Tibial artery (tissue), 4 donors: ENCODE measurements around the gene H19.

Experiments
- DNase-seq, 2 donors: peaks; one replicate each; pipeline ENCODE4 v3.0.0-alpha.2; 2019
- H3K27ac ChIP-seq, 2 donors: fragments of 200-600 bp; sonication (generic) in 1 of 2; 1 replicate in 1 of 2; 2 replicates in 1 of 2; pipeline ENCODE4 v1.5.1; 2018 to 2019; ENCODE audit warnings: mild to moderate bottlenecking in 1 of 2
- H3K27me3 ChIP-seq, 2 donors: fragments of 200-600 bp; sonication (generic) in 1 of 2; one replicate each; pipeline versions ENCODE4 v1.5.1 to v1.6.0; 2016 to 2019
- H3K36me3 ChIP-seq, 3 donors: fragments of 200-600 bp; sonication (generic) in 2 of 3; one replicate each; pipeline ENCODE4 v1.5.1; 2016 to 2019; ENCODE audit warnings: mild to moderate bottlenecking in 2 of 3
- H3K4me1 ChIP-seq, 4 donors: fragments of 200-600 bp; sonication (generic) in 2 of 4; 1 replicate in 3 of 4; 2 replicates in 1 of 4; pipeline ENCODE4 v1.5.1; 2016 to 2019
- H3K4me3 ChIP-seq, 2 donors: fragments of 200-600 bp; sonication (generic) in 1 of 2; 1 replicate in 1 of 2; 2 replicates in 1 of 2; pipeline ENCODE4 v1.5.1; 2018 to 2019; ENCODE audit warnings: mild to moderate bottlenecking in 2 of 2
- H3K9me3 ChIP-seq, 3 donors: fragments of 200-600 bp; sonication (generic) in 1 of 3; one replicate each; pipeline ENCODE4 v1.5.1; 2016 to 2019
- intact Hi-C: fragments of 100-400 bp; cut with DNase I; formaldehyde crosslinking; loops from one replicate; pipeline ENCODE4 v1.15.0; 2023; ENCODE audit warnings: low total_unique reads
- TF ChIP-seq, protein P1 (sequence below), 2 experiments: fragments of 200-600 bp in 1 of 2; fragments of 450-650 bp in 1 of 2; IDR thresholded peaks; one replicate each; pipeline ENCODE4 v1.5.1; 2017 to 2019; ENCODE audit warnings: antibody characterized with exemption in 2 of 2, mild to moderate bottlenecking in 1 of 2, moderate library complexity in 1 of 2

The H19 gene

DNA sequence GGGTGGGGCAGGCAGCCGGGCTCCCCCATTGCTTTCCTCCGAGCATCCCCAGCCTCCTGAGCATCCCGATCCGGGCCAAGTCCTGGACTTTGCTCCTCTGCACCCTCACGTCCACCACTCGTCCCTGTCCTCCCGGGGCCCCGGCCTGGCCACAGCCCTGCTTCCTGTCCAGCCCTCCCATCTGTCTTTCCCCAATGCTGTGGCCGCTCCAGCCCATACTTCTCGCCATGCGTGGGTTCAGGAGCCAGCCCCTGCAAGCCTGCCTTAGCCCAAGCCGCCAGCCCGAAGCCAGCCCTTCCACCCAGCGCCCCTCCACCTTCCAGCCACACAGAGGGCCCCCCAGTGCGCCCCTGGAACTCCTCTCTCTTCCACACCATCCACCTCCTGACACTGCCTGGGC, 26.7 kb downstream of the H19 start:
- Histone ChIP-seq H3K4me3 (no peak overlapping the region), H3K9me3 (no peaks in the 10 kb centered on the region), H3K27me3 (no peaks in the 10 kb centered on the region), H3K27ac (no peak overlapping the region), H3K4me1 (no peaks in the 10 kb centered on the region), H3K36me3 (no peaks in the 10 kb centered on the region)
- DNase-seq: peak in 1 of 2 donors; percentile 13
- TF ChIP-seq, protein P1, sequence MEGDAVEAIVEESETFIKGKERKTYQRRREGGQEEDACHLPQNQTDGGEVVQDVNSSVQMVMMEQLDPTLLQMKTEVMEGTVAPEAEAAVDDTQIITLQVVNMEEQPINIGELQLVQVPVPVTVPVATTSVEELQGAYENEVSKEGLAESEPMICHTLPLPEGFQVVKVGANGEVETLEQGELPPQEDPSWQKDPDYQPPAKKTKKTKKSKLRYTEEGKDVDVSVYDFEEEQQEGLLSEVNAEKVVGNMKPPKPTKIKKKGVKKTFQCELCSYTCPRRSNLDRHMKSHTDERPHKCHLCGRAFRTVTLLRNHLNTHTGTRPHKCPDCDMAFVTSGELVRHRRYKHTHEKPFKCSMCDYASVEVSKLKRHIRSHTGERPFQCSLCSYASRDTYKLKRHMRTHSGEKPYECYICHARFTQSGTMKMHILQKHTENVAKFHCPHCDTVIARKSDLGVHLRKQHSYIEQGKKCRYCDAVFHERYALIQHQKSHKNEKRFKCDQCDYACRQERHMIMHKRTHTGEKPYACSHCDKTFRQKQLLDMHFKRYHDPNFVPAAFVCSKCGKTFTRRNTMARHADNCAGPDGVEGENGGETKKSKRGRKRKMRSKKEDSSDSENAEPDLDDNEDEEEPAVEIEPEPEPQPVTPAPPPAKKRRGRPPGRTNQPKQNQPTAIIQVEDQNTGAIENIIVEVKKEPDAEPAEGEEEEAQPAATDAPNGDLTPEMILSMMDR (IDR thresholded peaks at IDR 0.05): no peak
- intact Hi-C loops: no loop called here

DNA sequence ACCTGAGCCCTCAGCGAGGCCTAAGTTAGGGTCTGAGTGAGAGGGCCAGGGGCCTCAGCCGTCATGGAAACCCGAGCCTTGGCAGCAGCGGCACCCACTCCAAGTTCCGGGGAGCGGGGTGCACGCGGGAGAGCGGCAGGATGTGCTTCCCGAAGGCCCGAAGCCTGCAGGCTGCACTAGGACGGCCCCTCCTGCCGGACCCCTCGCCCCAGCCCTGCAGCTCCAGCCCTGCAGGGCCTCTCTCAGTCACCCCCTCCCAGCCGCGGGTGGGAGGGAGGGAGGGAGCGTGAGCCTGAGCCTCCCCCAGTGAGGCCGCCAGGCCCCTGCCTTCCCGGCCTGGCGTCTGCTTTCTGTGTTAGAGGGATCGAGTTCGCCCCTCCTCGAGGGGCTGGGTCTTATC, 27.9 kb downstream of the H19 start:
- no peak overlapping the region for H3K4me3 ChIP-seq
- H3K27me3 ChIP-seq: no peaks in the 10 kb centered on the region
- no peaks in the 10 kb centered on the region for H3K36me3 ChIP-seq
- TF ChIP-seq, protein P1 (IDR thresholded peaks at IDR 0.05): no peak
- H3K9me3 ChIP-seq: no peaks in the 10 kb centered on the region
- no peak for DNase-seq
- no peaks in the 10 kb centered on the region for H3K4me1 ChIP-seq
- intact Hi-C loops: no loop called here
- H3K27ac ChIP-seq: no peak overlapping the region

GRCh38 chr11:1969035-1969434, 28.6 kb downstream of the H19 start:
- TF ChIP-seq, protein P1 (IDR thresholded peaks at IDR 0.05): no peak
- Histone ChIP-seq H3K36me3 (no peaks in the 10 kb centered on the region), H3K4me3 (no peak overlapping the region), H3K4me1 (no peaks in the 10 kb centered on the region), H3K9me3 (no peaks in the 10 kb centered on the region), H3K27me3 (no peaks in the 10 kb centered on the region), H3K27ac (no peak overlapping the region)
- intact Hi-C loops: no loop called here
- DNase-seq: no peak

DNA sequence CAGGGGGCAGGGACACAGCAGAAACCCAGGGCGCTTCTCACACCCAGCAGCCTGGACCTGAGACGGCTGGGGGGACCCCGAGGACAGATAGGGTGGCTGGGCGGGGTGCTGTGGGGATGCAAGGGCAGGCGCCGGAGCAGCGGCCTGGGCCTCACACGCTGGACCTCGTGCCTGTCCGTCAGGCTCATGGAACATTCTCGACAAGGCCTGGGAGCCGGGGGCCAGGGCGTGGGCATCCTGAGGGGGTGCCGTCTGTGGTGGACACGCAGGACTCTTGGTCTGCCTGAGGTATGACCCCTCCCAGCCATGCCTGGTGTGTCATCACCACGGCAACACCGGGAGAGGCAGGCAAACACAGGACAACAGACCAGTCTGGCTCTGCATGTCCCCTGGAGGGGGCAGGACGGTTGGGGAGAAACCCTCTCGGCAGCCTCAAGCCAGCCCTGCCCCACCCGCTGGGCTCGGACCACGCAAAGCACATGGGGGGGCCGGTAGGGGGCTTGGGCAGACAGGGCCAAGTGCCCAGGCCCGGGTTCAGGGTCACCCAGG, 29.1 kb downstream of the H19 start:
- no peaks in the 10 kb centered on the region for H3K36me3 ChIP-seq
- no peaks in the 10 kb centered on the region for H3K27me3 ChIP-seq
- H3K4me3 ChIP-seq: no peak overlapping the region
- H3K4me1 ChIP-seq: no peaks in the 10 kb centered on the region
- intact Hi-C loops: no loop called here
- no peaks in the 10 kb centered on the region for H3K9me3 ChIP-seq
- DNase-seq: peak in 1 of 2 donors; percentile 34
- H3K27ac ChIP-seq: no peak overlapping the region
- TF ChIP-seq, protein P1 (IDR thresholded peaks at IDR 0.05): no peak

DNA sequence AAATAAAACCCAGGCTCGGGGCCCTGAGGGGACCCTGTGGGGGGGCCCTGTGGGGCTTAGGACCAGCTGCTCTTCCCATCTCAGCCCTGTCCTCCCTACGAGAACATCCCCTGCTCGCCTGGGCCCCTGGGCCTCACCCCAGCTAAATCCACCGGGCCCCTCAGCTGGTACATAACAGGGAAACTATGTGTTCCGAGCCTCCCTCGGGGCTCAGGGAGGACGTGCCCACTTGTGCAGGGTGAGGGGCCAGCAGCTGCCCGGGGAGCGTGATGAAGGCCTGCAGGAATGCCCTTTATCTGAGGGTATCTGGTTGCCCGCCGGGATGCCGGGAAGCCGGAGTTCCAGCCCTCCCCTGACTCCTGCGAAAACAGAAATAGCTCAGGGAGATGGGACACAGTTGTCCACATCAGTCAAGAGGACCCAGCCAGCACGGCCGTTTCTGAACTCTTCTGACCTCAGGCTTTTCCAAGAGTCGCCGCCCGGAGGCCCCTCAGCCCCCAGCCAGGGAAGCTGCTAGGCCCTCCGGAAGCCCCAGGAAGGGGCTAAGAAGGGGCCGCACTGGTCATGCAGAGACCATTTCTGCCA, 29.9 kb downstream of the H19 start:
- no peaks in the 10 kb centered on the region for H3K9me3 ChIP-seq
- H3K27ac ChIP-seq: no peak overlapping the region
- intact Hi-C loops: no loop called here
- peak in 1 of 2 donors; percentile 7 for DNase-seq
- H3K27me3 ChIP-seq: no peaks in the 10 kb centered on the region
- H3K4me3 ChIP-seq: no peak overlapping the region
- H3K36me3 ChIP-seq: no peaks in the 10 kb centered on the region
- TF ChIP-seq, protein P1 (IDR thresholded peaks at IDR 0.05): no peak
- H3K4me1 ChIP-seq: no peaks in the 10 kb centered on the region
